GM23338 (cell line): Measurements from ENCODE around the gene GRM8. TPM values are rescaled to one million over a fixed set of nuclear protein-coding genes. Genes with fewer than 3 reads are reported as not detected.

ENCODE experiments used
- ATAC-seq: fragments of 200-7000 bp; cut with Tn5 transposase; 3 replicates; pipeline ENCODE4 v1.9.1; 2020
- DNase-seq: peaks from one replicate; pipeline ENCODE4 v3.0.0-alpha.2; 2015; ENCODE audit warnings: low spot score
- H2AFZ ChIP-seq: fragments of 200-600 bp; sonication (generic); 2 replicates; pipeline ENCODE4 v1.8.0; 2016; ENCODE audit warnings: antibody characterized with exemption, mild to moderate bottlenecking, moderate library complexity
- H3F3A ChIP-seq: fragments of 200-600 bp; sonication (generic); replicated peaks from 2 replicates; pipeline ENCODE4 v1.8.0; 2017; ENCODE audit warnings: antibody characterized with exemption, mixed run types, low read depth
- H3K27ac ChIP-seq: fragments of 200-600 bp; sonication (generic); 2 replicates; pipeline ENCODE4 v1.6.1; 2016; ENCODE audit warnings: low read depth
- H3K27me3 ChIP-seq: fragments of 200-600 bp; sonication (generic); 2 replicates; pipeline ENCODE4 v1.8.0; 2016; ENCODE audit warnings: mild to moderate bottlenecking, mixed run types, moderate library complexity; ENCODE audit not compliant: insufficient read depth
- H3K36me3 ChIP-seq: fragments of 200-600 bp; sonication (generic); 2 replicates; pipeline ENCODE4 v1.8.0; 2016; ENCODE audit warnings: mild to moderate bottlenecking; ENCODE audit not compliant: insufficient read depth
- H3K4me1 ChIP-seq: fragments of 200-600 bp; sonication (generic); 2 replicates; pipeline ENCODE4 v1.8.0; 2016; ENCODE audit warnings: mild to moderate bottlenecking, moderate library complexity; ENCODE audit not compliant: insufficient read depth
- H3K4me2 ChIP-seq: fragments of 200-600 bp; sonication (generic); 2 replicates; pipeline ENCODE4 v1.7.1; 2017; ENCODE audit warnings: mixed run types
- H3K4me3 ChIP-seq: fragments of 200-600 bp; sonication (generic); 2 replicates; pipeline ENCODE4 v1.6.1; 2016; ENCODE audit warnings: mixed run types
- H3K79me2 ChIP-seq: fragments of 200-600 bp; sonication (generic); replicated peaks from 2 replicates; pipeline ENCODE4 v1.8.0; 2017; ENCODE audit warnings: mild to moderate bottlenecking; ENCODE audit not compliant: insufficient read depth
- H3K9me2 ChIP-seq: fragments of 200-600 bp; sonication (generic); 2 replicates; pipeline ENCODE4 v1.8.0; 2017; ENCODE audit not compliant: insufficient read depth
- H4K20me1 ChIP-seq: fragments of 200-600 bp; sonication (generic); replicated peaks from 2 replicates; pipeline ENCODE4 v1.8.0; 2017; ENCODE audit warnings: mild to moderate bottlenecking; ENCODE audit not compliant: insufficient read depth
- H3K27ac Mint-ChIP-seq: 2 replicates; pipeline ENCODE4 v1.8.0; 2020; ENCODE audit warnings: inconsistent platforms, mild to moderate bottlenecking, moderate library complexity, mixed read lengths
- H3K27me3 Mint-ChIP-seq: 3 replicates; pipeline ENCODE4 v1.8.0; 2022; ENCODE audit warnings: low read depth, mild to moderate bottlenecking, moderate library complexity, mixed read lengths, inconsistent platforms; ENCODE audit not compliant: insufficient read depth, poor library complexity
- H3K36me3 Mint-ChIP-seq: 3 replicates; pipeline ENCODE4 v1.8.0; 2021; ENCODE audit warnings: low read depth, mild to moderate bottlenecking, inconsistent platforms, moderate library complexity, mixed read lengths
- H3K4me1 Mint-ChIP-seq: 3 replicates; pipeline ENCODE4 v1.8.0; 2020; ENCODE audit warnings: mild to moderate bottlenecking, inconsistent platforms, mixed read lengths
- H3K4me3 Mint-ChIP-seq: 3 replicates; pipeline ENCODE4 v1.8.0; 2021; ENCODE audit warnings: moderate library complexity, mild to moderate bottlenecking, inconsistent platforms, mixed read lengths
- H3K9me3 Mint-ChIP-seq: 3 replicates; pipeline ENCODE4 v1.8.0; 2020; ENCODE audit warnings: moderate library complexity, mild to moderate bottlenecking, inconsistent platforms, mixed read lengths
- EZH2 ChIP-seq: fragments of 200-600 bp; sonication (generic); IDR thresholded peaks from one replicate; pipeline ENCODE4 v1.8.0; 2017; ENCODE audit warnings: antibody characterized with exemption, mild to moderate bottlenecking, low read depth; ENCODE audit not compliant: unreplicated experiment
- EZH2phosphoT487 ChIP-seq: fragments of 200-600 bp; sonication (generic); IDR thresholded peaks from one replicate; pipeline ENCODE4 v1.8.1; 2018; ENCODE audit warnings: antibody characterized with exemption; ENCODE audit not compliant: unreplicated experiment
- JUNB ChIP-seq: IDR thresholded peaks from one replicate; pipeline ENCODE4 v1.6.1; 2016; ENCODE audit warnings: antibody characterized with exemption; ENCODE audit not compliant: unreplicated experiment
- NANOG ChIP-seq: IDR thresholded peaks from 2 replicates; pipeline ENCODE4 v1.6.1; 2016; ENCODE audit warnings: antibody characterized with exemption, borderline replicate concordance
- POLR2AphosphoS5 ChIP-seq: IDR thresholded peaks from 2 replicates; pipeline ENCODE4 v1.6.1; 2016; ENCODE audit warnings: antibody characterized with exemption, low read depth
- STAT1 ChIP-seq: IDR thresholded peaks from one replicate; pipeline ENCODE4 v1.6.1; 2016; ENCODE audit warnings: antibody characterized with exemption; ENCODE audit not compliant: unreplicated experiment
- ZNF331 ChIP-seq: fragments of 250-450 bp; sonication (Bioruptor Pico); IDR thresholded peaks from 2 replicates; pipeline ENCODE4 v1.5.0; 2020; ENCODE audit warnings: low read depth, mild to moderate bottlenecking, moderate library complexity
- polyA plus RNA-seq: library from polyadenylated mRNA; unstranded; fragments of >200 nt; fragmentation: Nextera tagmentation; extraction: Ambion mirVana; gene quantifications from 2 replicates; pipeline ENCODE4 v1.2.1, GENCODE V29; 2016
- total RNA-seq: library from RNA; depleted of rRNA; stranded (reverse); fragments of >200 nt; shearing (Covaris generic); gene quantifications from 2 replicates; pipeline ENCODE4 v1.2.3, GENCODE V29; 2014
- TF ChIP-seq, protein P1 (sequence below): IDR thresholded peaks from one replicate; pipeline ENCODE4 v1.6.1; 2018; ENCODE audit warnings: antibody characterized with exemption; ENCODE audit not compliant: unreplicated experiment
- TF ChIP-seq, protein P2 (sequence below), 2 experiments: fragments of 200-600 bp in 1 of 2; sonication (generic) in 1 of 2; conservative IDR thresholded peaks; 2 replicates each; pipeline versions ENCODE4 v1.5.1 to v1.6.1; 2016 to 2017; ENCODE audit warnings: antibody characterized with exemption in 2 of 2, low read depth in 2 of 2, mild to moderate bottlenecking in 2 of 2, moderate library complexity in 1 of 2
- TF ChIP-seq, protein P3 (sequence below): IDR thresholded peaks from 2 replicates; pipeline ENCODE4 v1.6.1; 2016; ENCODE audit warnings: antibody characterized with exemption

Gene GRM8
- total and polyA plus RNA-seq, 2 experiments from 2014 or later = 1.9 to 6.6 TPM

DNA sequence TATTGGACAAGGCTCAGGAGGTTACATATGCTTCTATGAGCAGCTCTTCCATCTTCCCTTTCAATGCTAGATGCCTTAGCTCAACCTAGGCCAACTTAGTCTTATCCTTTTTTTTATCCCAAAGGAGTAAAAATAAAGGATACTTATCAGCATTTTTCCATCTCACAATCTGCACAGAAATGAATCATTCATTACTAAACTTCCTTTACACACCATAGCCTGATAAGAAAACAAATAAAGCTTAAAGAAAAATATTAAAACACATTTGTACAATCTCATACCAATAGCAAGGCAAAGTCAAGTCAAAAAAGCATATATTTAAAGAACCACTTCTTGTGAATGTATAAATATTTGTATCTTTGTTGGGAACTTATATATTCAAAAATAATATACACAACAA lies 407.4 kb downstream of the GRM8 start (continued):
- TF ChIP-seq, protein P1, sequence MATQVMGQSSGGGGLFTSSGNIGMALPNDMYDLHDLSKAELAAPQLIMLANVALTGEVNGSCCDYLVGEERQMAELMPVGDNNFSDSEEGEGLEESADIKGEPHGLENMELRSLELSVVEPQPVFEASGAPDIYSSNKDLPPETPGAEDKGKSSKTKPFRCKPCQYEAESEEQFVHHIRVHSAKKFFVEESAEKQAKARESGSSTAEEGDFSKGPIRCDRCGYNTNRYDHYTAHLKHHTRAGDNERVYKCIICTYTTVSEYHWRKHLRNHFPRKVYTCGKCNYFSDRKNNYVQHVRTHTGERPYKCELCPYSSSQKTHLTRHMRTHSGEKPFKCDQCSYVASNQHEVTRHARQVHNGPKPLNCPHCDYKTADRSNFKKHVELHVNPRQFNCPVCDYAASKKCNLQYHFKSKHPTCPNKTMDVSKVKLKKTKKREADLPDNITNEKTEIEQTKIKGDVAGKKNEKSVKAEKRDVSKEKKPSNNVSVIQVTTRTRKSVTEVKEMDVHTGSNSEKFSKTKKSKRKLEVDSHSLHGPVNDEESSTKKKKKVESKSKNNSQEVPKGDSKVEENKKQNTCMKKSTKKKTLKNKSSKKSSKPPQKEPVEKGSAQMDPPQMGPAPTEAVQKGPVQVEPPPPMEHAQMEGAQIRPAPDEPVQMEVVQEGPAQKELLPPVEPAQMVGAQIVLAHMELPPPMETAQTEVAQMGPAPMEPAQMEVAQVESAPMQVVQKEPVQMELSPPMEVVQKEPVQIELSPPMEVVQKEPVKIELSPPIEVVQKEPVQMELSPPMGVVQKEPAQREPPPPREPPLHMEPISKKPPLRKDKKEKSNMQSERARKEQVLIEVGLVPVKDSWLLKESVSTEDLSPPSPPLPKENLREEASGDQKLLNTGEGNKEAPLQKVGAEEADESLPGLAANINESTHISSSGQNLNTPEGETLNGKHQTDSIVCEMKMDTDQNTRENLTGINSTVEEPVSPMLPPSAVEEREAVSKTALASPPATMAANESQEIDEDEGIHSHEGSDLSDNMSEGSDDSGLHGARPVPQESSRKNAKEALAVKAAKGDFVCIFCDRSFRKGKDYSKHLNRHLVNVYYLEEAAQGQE = no peak
- TF ChIP-seq, protein P2, sequence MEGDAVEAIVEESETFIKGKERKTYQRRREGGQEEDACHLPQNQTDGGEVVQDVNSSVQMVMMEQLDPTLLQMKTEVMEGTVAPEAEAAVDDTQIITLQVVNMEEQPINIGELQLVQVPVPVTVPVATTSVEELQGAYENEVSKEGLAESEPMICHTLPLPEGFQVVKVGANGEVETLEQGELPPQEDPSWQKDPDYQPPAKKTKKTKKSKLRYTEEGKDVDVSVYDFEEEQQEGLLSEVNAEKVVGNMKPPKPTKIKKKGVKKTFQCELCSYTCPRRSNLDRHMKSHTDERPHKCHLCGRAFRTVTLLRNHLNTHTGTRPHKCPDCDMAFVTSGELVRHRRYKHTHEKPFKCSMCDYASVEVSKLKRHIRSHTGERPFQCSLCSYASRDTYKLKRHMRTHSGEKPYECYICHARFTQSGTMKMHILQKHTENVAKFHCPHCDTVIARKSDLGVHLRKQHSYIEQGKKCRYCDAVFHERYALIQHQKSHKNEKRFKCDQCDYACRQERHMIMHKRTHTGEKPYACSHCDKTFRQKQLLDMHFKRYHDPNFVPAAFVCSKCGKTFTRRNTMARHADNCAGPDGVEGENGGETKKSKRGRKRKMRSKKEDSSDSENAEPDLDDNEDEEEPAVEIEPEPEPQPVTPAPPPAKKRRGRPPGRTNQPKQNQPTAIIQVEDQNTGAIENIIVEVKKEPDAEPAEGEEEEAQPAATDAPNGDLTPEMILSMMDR (conservative IDR thresholded peaks at IDR 0.05; ENCODE audit: low read depth in 2 of 2) = no peak

DNA sequence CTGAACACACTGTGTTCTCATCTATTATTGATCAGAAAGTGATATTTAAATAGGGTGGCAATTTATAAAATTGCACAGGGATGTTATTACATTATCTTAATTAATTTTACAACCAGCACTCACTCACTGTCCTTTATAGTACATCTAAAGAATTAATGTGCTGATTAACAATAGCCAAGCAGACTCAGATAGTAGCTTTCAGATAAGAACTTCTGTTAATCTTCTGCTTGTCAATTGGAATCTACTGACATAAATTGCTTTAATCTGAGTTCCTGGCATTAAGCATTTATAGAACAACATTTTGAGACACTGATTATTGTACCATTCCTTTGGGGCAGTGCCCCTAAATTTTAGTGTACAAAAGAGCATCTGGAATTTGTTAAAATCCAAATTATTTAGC lies 408.9 kb downstream of the GRM8 start:
- Histone ChIP-seq H2AFZ (no peak overlapping the region), H3K27ac (no peak overlapping the region), H3K27me3 (no peaks in the 10 kb centered on the region), H3K79me2 (no peaks in the 10 kb centered on the region), H3K4me3 (no peak overlapping the region), H3K9me2 (no peaks in the 10 kb centered on the region; the same call in 1 of the 2 replicates), H3K4me2 (no peak overlapping the region), H3K4me1 (no peaks in the 10 kb centered on the region), H3K36me3 (no peaks in the 10 kb centered on the region), H3F3A (no peaks in the 10 kb centered on the region), H4K20me1 (no peaks in the 10 kb centered on the region)
- Mint-ChIP-seq H3K36me3 (no peaks in the 10 kb centered on the region; the same call in 2 of the 3 replicates), H3K27ac (no peak overlapping the region), H3K4me1 (no peaks in the 10 kb centered on the region), H3K4me3 (no peak overlapping the region), H3K9me3 (no peaks in the 10 kb centered on the region; the same call in 2 of the 3 replicates), H3K27me3 (no peaks in the 10 kb centered on the region)
- no peak for DNase-seq
- no peak for ATAC-seq
- TF ChIP-seq JUNB = no peak
- no peak for TF ChIP-seq ZNF331
- TF ChIP-seq, protein P2 (conservative IDR thresholded peaks at IDR 0.05; ENCODE audit: low read depth in 2 of 2) = no peak
- TF ChIP-seq EZH2phosphoT487 = no peak
- no peak for TF ChIP-seq NANOG
- TF ChIP-seq, protein P1 = no peak
- TF ChIP-seq STAT1 = no peak
- no peak for TF ChIP-seq POLR2AphosphoS5
- TF ChIP-seq, protein P3, sequence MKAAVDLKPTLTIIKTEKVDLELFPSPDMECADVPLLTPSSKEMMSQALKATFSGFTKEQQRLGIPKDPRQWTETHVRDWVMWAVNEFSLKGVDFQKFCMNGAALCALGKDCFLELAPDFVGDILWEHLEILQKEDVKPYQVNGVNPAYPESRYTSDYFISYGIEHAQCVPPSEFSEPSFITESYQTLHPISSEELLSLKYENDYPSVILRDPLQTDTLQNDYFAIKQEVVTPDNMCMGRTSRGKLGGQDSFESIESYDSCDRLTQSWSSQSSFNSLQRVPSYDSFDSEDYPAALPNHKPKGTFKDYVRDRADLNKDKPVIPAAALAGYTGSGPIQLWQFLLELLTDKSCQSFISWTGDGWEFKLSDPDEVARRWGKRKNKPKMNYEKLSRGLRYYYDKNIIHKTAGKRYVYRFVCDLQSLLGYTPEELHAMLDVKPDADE = no peak
- no peak for TF ChIP-seq EZH2
